Fibroblast of skin of left quadriceps (primary cell): ENCODE measurements around the gene FAM43B.

Experiments used
- DNase-seq, 2 experiments: peaks; one replicate each; pipeline ENCODE4 v3.0.0-alpha.2; 2013; ENCODE audit warnings: low read depth in 2 of 2

The FAM43B gene

GRCh38 chr1:20552728-20553445, 514 bp downstream of the FAM43B start:
- no peak for DNase-seq

- no peak for DNase-seq
Measured at GRCh38 chr1:20555025-20555757, 2.8 kb downstream of the FAM43B start.

DNA sequence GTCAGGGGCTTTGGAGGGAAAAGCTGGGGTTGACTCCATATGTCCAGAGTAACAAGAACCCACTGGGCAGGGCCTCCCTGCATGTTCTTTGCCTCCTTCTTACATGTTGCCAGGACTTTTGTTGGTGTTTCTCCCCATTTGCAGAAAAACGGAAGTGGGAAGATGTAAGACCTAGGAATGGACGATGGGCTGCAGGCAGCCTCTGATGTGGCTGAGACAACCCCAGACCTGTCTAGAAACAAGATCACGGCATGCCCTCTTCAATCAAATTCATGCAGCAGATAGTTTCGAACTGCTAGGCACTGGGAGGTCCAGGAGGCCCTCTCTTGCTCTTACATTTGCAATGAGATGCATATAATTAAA, 3.4 kb downstream of the FAM43B start:
- no peak for DNase-seq

DNA sequence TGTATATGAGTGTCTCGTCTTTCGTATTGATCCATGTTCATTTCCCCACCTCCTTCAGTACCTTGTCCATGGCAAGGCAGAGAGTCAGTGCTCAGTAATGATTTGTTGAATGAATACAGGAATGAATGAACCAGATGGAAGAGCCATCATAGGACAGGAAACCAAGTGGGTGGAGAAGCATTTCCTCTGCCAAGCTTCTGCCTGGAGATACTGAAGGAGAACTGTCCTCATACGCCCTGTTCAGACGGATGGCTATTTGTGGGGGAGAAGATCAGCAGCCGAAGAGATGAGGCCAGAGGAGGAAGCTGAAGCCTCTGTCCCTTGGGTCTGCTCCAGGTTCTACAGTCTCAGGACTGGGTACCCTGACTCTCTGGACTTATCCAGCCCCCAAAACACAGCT, 5.8 kb downstream of the FAM43B start:
- no peak for DNase-seq

- DNase-seq = no peak
Measured at GRCh38 chr1:20560966-20561365, 8.6 kb downstream of the FAM43B start.

GRCh38 chr1:20565234-20565633, 12.9 kb downstream of the FAM43B start:
- DNase-seq = no peak

- DNase-seq = no peak
Measured at GRCh38 chr1:20569523-20570098, 17.2 kb downstream of the FAM43B start.

DNA sequence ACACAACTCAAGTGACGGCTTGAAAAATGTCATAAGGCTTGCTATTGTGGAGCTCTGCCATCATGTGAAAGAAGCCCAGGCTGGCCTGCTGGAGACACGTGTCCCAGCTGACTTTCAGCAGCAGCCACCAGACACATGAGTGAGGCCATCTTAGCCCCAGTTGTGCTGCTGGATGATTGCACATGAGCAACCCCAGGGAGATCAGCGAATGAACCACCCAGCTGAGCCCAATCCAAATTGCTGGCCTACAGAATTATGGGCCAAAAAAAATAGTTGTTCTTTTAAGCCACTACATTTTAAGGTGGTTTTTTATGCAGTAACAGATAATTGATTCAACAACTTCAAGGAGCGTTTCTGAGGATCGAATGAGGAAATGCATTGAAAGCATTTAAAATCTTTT, 19.1 kb downstream of the FAM43B start:
- DNase-seq = no peak

- no peak for DNase-seq
Measured at GRCh38 chr1:20573987-20574386, 21.6 kb downstream of the FAM43B start.

GRCh38 chr1:20574686-20575540, 22.5 kb downstream of the FAM43B start:
- peak; percentile 41 to 48 for DNase-seq

GRCh38 chr1:20575541-20576336, 23.4 kb downstream of the FAM43B start:
- no peak for DNase-seq

DNA sequence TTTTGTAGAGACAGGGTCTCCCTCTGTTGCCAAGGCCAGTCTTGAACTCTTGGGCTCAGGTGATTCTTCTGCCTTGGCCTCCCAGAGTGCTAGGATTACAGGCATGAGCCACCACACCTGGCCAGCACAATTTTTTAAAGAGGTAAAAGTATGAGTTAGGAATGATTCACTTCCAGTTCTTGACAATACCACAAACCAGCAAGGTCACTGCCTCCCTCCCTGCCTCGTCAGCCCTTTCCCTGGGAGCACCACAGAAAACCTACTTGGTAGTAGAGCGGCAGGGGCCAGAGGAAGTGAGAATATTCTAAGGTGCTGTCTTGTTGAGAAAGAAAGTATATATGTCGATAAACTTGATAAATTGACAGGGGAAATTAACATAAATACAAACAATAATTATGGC, 25.7 kb downstream of the FAM43B start:
- no peak for DNase-seq

GRCh38 chr1:20578721-20579395, 26.5 kb downstream of the FAM43B start:
- DNase-seq = no peak

GRCh38 chr1:20584890-20585289, 32.5 kb downstream of the FAM43B start:
- no peak for DNase-seq

DNA sequence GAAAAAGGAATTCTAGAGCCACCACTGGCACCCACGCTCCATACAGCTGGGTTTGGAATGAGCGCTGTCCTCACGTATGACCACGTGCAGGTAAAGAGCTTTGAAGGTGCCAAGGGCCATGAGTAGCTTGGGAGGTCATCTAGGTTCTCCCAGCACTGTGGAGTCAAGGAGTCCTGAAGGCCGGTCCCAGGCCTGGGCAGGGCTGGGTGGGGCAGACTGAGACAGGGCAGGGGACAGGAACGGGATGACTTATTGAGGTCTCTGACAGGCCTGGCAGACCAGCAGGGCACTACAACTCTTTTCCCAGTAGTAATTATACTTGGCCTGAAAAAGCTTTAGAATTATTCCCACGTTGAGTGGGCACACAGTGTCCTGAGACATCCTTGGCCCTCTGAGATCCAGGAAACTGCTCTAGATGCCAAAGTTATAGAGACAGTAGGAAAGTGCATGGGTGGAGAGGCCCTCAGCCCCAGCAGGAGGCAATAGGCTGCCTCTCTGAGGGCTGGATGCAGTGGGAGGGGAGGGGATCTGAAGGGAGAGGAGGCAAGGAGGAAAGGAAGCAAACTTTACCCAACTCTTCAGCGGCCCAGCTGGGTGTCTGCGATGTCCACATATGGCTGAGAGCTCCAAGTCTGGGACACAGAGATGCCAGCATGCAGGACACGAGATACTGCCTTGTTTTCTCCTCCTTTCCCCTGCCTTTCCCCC, 34.7 kb downstream of the FAM43B start:
- no peak for DNase-seq

DNA sequence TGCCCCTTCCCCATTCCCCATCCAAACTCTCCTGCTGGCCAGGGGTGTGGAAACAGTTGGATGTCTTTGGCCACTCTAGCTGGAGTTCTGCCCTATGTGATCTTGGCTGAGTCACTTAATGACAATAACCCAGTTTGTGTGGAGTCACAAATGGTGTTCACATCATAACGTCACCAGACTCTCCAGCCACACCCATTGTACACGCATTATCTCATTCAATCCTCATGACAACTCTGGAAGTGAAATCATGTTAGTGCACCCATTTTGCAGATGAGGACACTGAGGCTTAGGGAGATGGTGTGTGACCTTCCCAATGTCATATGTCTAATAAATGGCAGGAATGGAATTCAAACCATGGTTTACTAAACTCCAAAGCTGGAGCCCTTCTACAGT, 35.3 kb downstream of the FAM43B start:
- DNase-seq = no peak

DNA sequence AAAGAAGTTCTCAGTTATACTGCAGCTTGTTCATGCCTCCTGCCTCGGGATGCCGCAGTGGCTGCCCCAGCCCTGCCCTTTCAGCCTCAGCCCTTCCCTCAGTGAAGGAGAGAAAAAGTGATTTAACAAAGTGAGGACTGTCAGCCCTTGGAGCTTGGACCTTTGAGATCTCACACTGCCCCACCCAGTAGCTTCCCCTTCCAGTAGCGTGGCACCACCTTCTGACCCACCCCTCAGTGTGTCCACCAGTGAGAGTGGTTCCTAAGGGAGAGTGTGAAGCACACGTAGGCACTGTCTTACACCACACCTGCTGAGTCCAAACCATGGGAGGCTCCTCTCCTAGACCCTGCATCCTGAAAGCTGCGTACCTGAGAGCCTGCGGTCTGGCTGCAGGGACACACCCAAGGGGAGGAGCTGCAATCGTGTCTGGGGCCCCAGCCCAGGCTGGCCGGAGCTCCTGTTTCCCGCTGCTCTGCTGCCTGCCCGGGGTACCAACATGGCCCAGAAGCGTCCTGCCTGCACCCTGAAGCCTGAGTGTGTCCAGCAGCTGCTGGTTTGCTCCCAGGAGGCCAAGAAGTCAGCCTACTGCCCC, 36.4 kb downstream of the FAM43B start, which contains the start of gene CDA:
Gene CDA, plus strand, starts transcription at position 464 of the 592 bp plus-strand sequence. Its CDS starts 33 bp downstream, at position 497.
- DNase-seq = no peak

- peak; percentile 65 to 73 for DNase-seq
Measured at GRCh38 chr1:20589331-20590278, 37.2 kb downstream of the FAM43B start.
